Fibroblast of pulmonary artery (primary cell): ENCODE measurements around the gene SMKR1.
"Not testable (repeated sequence)": the region's sequence is repeated elsewhere in the genome, so short reads cannot be mapped to it uniquely, and the experiment has no call there.

ENCODE experiments used
- DNase-seq: peaks from one replicate; pipeline ENCODE4 v3.0.0-alpha.2; 2010; ENCODE audit warnings: low read depth
- H3K4me3 ChIP-seq: replicated peaks from 2 replicates; pipeline ENCODE4 v1.5.1; 2011; ENCODE audit warnings: low read depth, mild to moderate bottlenecking, control low read depth, low read length, moderate library complexity
- TF ChIP-seq, protein P1 (sequence below): IDR thresholded peaks from 2 replicates; pipeline ENCODE4 v1.5.1; 2011; ENCODE audit warnings: mild to moderate bottlenecking, control low read depth, low read length, inconsistent platforms; ENCODE audit errors: missing control alignments

SMKR1 gene

DNA sequence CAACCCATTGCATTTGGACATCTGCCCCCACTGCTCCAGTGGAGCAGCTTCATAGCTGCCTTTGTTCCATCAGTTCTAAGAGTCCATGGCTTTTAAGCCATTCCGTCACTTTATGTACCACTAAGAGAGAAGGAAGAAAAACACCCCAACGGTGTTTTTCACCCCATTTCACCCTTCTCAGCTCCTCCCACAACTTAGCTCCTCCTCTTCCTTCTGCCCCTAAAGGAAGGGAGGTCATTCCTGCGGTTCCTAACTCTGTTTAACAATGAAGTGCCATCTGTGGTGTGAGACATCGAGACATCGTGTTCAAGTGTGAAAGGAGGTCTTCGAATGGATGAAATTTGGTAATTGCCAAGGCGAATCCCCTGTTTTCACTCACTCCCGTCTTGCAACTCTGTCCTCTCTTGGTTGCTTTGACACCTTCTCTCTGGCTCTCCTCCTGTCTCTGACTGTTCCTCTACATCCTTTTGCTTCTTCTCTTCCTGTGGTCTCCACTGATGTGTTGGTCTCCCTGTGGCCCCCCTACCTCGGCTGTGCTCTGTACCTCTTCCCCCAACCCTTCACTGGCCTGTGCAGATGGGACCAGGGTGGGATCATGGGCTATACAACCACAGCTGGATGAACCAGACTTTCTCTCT is 23.0 kb downstream of the SMKR1 start:
- no peak for DNase-seq
- H3K4me3 ChIP-seq, result no peak overlapping the region
- TF ChIP-seq, protein P1, sequence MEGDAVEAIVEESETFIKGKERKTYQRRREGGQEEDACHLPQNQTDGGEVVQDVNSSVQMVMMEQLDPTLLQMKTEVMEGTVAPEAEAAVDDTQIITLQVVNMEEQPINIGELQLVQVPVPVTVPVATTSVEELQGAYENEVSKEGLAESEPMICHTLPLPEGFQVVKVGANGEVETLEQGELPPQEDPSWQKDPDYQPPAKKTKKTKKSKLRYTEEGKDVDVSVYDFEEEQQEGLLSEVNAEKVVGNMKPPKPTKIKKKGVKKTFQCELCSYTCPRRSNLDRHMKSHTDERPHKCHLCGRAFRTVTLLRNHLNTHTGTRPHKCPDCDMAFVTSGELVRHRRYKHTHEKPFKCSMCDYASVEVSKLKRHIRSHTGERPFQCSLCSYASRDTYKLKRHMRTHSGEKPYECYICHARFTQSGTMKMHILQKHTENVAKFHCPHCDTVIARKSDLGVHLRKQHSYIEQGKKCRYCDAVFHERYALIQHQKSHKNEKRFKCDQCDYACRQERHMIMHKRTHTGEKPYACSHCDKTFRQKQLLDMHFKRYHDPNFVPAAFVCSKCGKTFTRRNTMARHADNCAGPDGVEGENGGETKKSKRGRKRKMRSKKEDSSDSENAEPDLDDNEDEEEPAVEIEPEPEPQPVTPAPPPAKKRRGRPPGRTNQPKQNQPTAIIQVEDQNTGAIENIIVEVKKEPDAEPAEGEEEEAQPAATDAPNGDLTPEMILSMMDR, result no peak

DNA sequence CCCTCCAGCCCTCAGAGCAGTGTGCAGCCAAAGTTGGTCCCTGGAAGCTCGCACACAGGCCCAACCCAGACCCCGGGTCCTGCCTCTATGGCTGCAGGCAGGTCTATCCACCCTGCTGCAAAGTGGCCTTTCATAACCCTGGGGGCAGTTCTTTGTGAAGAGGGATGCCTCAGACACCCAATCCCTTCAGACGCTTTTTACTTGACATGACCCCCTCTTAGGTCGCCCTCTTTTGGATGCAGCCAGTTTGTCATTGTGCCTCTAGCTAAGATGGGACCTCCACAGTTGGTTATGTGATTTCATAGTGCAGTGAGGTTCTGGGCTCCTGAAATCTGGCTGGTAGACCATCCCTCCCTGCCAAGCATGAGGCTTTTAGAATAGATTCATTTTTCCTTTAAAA is 27.3 kb downstream of the SMKR1 start:
- H3K4me3 ChIP-seq, result no peak overlapping the region
- TF ChIP-seq, protein P1, result no peak
- no peak for DNase-seq

DNA sequence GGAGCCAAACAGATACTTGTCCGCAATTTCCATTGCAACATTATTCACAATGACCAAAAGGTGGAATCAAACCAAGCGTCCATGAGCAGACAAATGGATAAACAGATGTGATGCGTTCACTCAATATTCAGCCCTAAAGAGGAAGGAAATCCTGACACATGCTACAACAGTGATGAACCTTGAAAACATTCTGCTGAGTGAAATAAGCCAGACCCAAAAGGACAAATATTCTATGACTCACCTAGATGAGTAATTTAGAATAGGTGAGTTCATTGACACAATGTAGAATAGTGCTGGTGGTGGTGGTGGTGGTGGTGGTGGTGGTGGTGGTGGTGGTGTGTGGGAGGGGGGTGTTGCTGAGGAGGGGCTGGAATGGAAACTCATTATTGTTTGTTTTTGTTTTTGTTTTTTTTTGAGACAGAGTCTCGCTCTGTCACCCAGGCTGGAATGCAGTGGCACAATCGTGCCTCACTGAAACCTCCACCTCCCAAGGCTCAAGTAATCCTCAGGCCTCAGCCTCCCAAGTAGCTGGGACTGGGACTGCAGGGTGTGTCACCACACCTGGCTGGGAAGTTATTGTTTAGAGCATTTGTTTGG is 28.6 kb downstream of the SMKR1 start:
- H3K4me3 ChIP-seq, result no peak overlapping the region
- TF ChIP-seq, protein P1, result no peak
- peak; percentile 66 for DNase-seq

DNA sequence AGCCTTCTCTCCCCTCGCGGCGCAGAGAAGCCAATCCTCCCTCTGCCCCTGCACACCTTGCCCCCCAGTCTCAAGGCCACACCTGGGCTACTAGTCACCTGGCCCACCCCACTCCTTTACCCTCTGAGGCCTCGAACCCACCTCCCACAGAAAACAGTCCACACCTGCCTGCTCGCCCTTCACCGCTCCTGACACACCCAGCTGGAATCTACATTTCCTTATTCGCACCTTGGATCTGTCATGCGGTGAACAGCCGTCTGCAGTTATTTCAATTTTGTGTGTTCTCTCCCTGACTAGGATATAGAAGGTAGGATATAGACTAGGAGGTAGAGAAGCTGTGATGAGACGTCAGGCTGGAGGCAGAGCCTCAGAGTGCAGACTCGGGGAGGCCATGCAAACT is 29.4 kb downstream of the SMKR1 start:
- no peak for DNase-seq
- no peak overlapping the region for H3K4me3 ChIP-seq
- TF ChIP-seq, protein P1, result no peak

DNA sequence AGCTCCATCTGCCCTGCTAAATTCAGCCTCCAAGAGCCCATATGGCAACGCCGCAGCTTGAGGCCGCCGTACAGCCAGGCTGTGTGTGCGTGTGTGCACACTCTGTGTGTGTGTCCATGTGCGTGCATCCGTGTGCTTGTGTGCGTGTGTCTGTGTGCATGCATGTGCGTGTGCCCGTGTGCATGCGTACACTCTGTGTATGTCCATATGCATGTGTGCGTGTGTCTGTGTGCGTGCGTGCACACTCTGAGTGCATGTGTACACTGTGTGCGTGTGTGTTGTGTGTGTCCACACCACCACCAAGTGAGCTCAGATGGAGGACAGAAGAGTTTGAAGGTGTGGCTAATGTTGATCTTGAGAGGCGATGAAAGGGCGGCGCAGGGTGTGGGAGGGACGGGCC is 30.0 kb downstream of the SMKR1 start:
- no peak overlapping the region for H3K4me3 ChIP-seq
- DNase-seq, result no peak
- TF ChIP-seq, protein P1, result no peak

DNA sequence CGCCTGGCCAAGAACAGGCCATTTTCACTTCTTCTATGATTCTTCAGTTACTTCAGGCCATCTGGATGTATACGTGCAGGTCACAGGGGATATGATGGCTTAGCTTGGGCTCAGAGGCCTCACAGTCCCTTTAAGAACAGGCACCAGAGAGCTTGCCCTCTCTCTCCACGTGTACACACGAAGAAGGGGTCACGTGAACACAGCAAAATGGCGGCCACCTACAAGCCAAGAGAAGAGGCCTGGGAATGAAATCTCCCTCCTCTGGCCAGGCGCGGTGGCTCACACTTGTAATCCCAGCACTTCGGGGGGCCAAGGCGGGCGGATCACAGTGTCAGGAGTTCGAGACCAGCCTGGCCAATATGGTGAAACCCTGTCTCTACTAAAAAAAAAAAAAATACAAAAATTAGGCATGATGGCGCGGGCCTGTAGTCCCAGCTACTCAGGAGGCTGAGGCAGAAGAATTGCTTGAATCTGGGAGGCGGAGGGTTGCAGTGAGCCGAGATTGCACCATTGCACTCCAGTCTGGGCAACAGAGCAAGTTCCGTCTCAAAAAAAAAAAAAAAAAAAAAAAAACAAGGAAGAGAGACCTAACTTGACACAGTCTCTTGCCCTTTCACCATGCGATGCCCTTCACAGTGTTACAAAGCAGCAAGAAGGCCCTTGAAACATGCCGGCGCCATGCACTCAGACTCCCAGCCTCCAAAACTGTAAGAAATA is 32.4 kb downstream of the SMKR1 start:
- DNase-seq, H3K4me3 ChIP-seq: not testable (repeated sequence)

DNA sequence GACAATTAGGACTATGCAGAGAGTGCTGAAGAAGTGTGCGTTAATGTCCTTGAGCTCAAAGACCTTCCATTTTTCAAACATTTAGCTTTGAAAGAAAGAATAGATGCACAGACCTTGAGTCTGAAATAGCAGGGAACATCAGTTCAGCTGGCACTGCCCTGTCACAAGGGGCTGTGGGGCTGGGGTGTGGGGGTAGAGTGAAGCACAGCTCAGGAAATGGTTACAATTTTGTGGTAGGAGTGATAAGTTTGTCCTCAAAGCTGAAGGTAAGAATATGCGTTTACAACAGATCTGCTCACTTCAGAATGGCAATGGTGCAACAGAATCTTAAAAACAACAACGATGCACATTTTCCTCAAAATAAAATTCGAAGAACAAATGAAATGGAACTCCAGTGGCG is 33.6 kb downstream of the SMKR1 start:
- no peak for DNase-seq
- TF ChIP-seq, protein P1, result no peak
- H3K4me3 ChIP-seq, result no peak overlapping the region
